ENCODE data around the gene AFG3L2. TPM values are rescaled to one million over a fixed set of nuclear protein-coding genes. Genes with fewer than 3 reads are reported as not detected.

Gene AFG3L2
- total and polyA plus RNA-seq, 9 of the 15 experiments (the other 6 are each of a cell fraction or from before 2014, with no cell fraction given) = 24.1 to 109 (median 84.0) TPM

GRCh38 chr18:12302391-12303147 is 74.5 kb downstream of the AFG3L2 start:
- ATAC-seq = peak; percentile 78
- peak; percentile 94 for FAIRE-seq
- CTCF ChIA-PET (ENCODE audit: low intra/inter-chr PET ratio) = no interaction called here
- TF ChIP-seq CREB1 (IDR thresholded peaks at IDR 0.05) (0 out of 2 replicates have a peak, but pooled peaks have one; percentile 20), CREB1 (CRISPR knock-in tag; IDR thresholded peaks at IDR 0.05) (peak; percentile 40; the same call in 1 of the 2 replicates), MYBL2 (IDR thresholded peaks at IDR 0.05; ENCODE audit: low read depth) (0 out of 2 replicates have a peak, but pooled peaks have one; percentile 27), MYBL2 (CRISPR knock-in tag; IDR thresholded peaks at IDR 0.05; ENCODE audit: borderline replicate concordance) (no peak), ILF3 (IDR thresholded peaks at IDR 0.05; ENCODE audit: borderline replicate concordance) (no peak), MAX (CRISPR knock-in tag; IDR thresholded peaks at IDR 0.05) (peak; percentile 97), RBFOX2 (IDR thresholded peaks at IDR 0.05; ENCODE audit: low read depth, low read length) (peak; percentile 38; the same call in 1 of the 2 replicates), E2F1 (CRISPR knock-in tag; IDR thresholded peaks at IDR 0.05) (0 out of 2 replicates have a peak, but pooled peaks have one; percentile 28), TFAP4 (CRISPR knock-in tag; IDR thresholded peaks at IDR 0.05; ENCODE audit: borderline replicate concordance) (peak; percentile 79), PHB2 (IDR thresholded peaks at IDR 0.05; ENCODE audit: low read depth) (0 out of 2 replicates have a peak, but pooled peaks have one; percentile 28), ZKSCAN1 (IDR thresholded peaks at IDR 0.05; ENCODE audit: low read depth, low read length) (no peak), NR3C1 (CRISPR knock-in tag; IDR thresholded peaks at IDR 0.05) (0 out of 2 replicates have a peak, but pooled peaks have one; percentile 38), ATF1 (CRISPR knock-in tag; IDR thresholded peaks at IDR 0.05) (no peak), ATF1 (tag; IDR thresholded peaks at IDR 0.05) (peak; percentile 46; the same call in 1 of the 2 replicates), OTX1 (CRISPR knock-in tag; IDR thresholded peaks at IDR 0.05) (no peak), NCOA1 (IDR thresholded peaks at IDR 0.05; ENCODE audit: low read depth) (peak; percentile 43; the same call in 1 of the 2 replicates), PKNOX1 (IDR thresholded peaks at IDR 0.05) (no peak), CCAR2 (IDR thresholded peaks at IDR 0.05; ENCODE audit: low read depth, low read length) (no peak)

More at GRCh38 chr18:12302391-12303147, 74.5 kb downstream of the AFG3L2 start:
- POLR2A ChIA-PET = interaction anchor here (0.5 to 2.1 kb wide), 5 partner anchors 8 to 18 kb away, joined by 3 to 13 read pairs (median 3); no protein-coding TSS in a partner anchor
- no peaks in the 10 kb centered on the region for H3K9me3 ChIP-seq (replicated peaks; ENCODE audit: control insufficient read depth, insufficient read depth, low read depth, low read length)
- H3K4me3 ChIP-seq = no peak overlapping the region
- WGBS (ENCODE audit: insufficient coverage, low coverage, missing lambda C conversion rate) = 9% methylated on average over 14 of the region's 14 CpGs
- intact Hi-C loops (cut with micrococcal nuclease) (loop anchor here (2.0 to 5.0 kb wide), 2 partner anchors 14 to 75 kb away; partner anchors contain the start of gene AFG3L2), in situ Hi-C loops (cut with MboI) (no loop called here)
- H3K27me3 ChIP-seq (ENCODE audit: control insufficient read depth in 2 of 2, insufficient read depth in 2 of 2, low read length in 2 of 2) = no peaks in the 10 kb centered on the region
- peak; percentile 83 to 92 (median 85) for DNase-seq (ENCODE audit: extremely low read depth in 1 of 4, low spot score in 3 of 4)
- peak overlapping the region; percentile 99 for H2AFZ ChIP-seq (ENCODE audit: low read depth, low read length)
- H4K20me1 ChIP-seq (replicated peaks; ENCODE audit: control insufficient read depth, insufficient read depth, low read length) = no peaks in the 10 kb centered on the region
- H3K4me1 ChIP-seq (replicated peaks in 1 of 2; ENCODE audit: control insufficient read depth in 2 of 2, insufficient read depth in 2 of 2, low read length in 2 of 2) = peaks cover 54 to 59% of the 10 kb centered on the region in 2 experiments
- H3K36me3 ChIP-seq (ENCODE audit: control insufficient read depth, insufficient read depth, low read length) = no peaks in the 10 kb centered on the region
- peak overlapping the region; percentile 59 to 61 for H3K9ac ChIP-seq (ENCODE audit: insufficient read depth in 1 of 2, low read depth in 2 of 2, low read length in 2 of 2)
- peak overlapping the region; percentile 84 for H3K27ac ChIP-seq (ENCODE audit: extremely low read depth, low read depth, low read length)
- no TSS peak for BruUV-seq (replicated peaks)
- H3K9me1 ChIP-seq (ENCODE audit: control insufficient read depth, insufficient read depth, low read length) = peaks cover 4% of the 10 kb centered on the region
- 0 out of 3 replicates have a peak, but pooled peaks cover 2% of the 10 kb centered on the region for H3K79me2 ChIP-seq (ENCODE audit: control insufficient read depth, insufficient read depth, low read length)
- peak overlapping the region; percentile 51 for H3K4me2 ChIP-seq (ENCODE audit: insufficient read depth, low read length)
